H1 (cell line): ENCODE data around the gene GNG7. TPM values are rescaled to one million over a fixed set of nuclear protein-coding genes. Genes with fewer than 3 reads are reported as not detected.

Experiments used
- CTCF ChIA-PET: fragments of 300-600 bp; sonication (Branson Sonifier 250); formaldehyde crosslinking; loops from one replicate; lab custom pipeline; 2021; ENCODE audit not compliant: partially characterized antibody; lab: Charles Lee
- POLR2A ChIA-PET: fragments of 300-600 bp; sonication (Branson Sonifier 250); formaldehyde crosslinking; loops from one replicate; lab custom pipeline; 2021; ENCODE audit warnings: inconsistent platforms; ENCODE audit not compliant: partially characterized antibody; lab: Charles Lee
- DNase-seq, 2 experiments: peaks; one replicate each; pipeline versions ENCODE4 v3.0.0 to v3.0.0-alpha.2; 2010 to 2022; ENCODE audit warnings: low spot score in 2 of 2, low read depth in 1 of 2, mixed read lengths in 1 of 2
- FAIRE-seq: peaks from 2 replicates; lab custom pipeline; 2011; peaks lifted over from hg19 to GRCh38; lab: Jason Lieb, UNC
- H2AFZ ChIP-seq: 2 replicates; pipeline ENCODE4 v1.8.1; 2012; ENCODE audit warnings: low read length, inconsistent platforms
- H2AK5ac ChIP-seq: 2 replicates; pipeline ENCODE4 v1.6.1; 2013; ENCODE audit warnings: low read depth, low read length
- H2BK120ac ChIP-seq: replicated peaks from 2 replicates; pipeline ENCODE3; 2013; ENCODE audit warnings: low read depth, low read length, inconsistent platforms
- H2BK12ac ChIP-seq: 2 replicates; pipeline ENCODE4 v1.6.1; 2013; ENCODE audit warnings: low read depth, low read length
- H2BK15ac ChIP-seq: 2 replicates; pipeline ENCODE4 v1.6.1; 2013; ENCODE audit warnings: low read length
- H2BK20ac ChIP-seq: 2 replicates; pipeline ENCODE4 v1.6.1; 2013; ENCODE audit warnings: low read length
- H2BK5ac ChIP-seq: 2 replicates; pipeline ENCODE4 v1.6.1; 2013; ENCODE audit warnings: low read depth, low read length
- H3K14ac ChIP-seq: 2 replicates; pipeline ENCODE4 v1.6.1; 2013; ENCODE audit warnings: inconsistent platforms; ENCODE audit not compliant: insufficient read length
- H3K18ac ChIP-seq: 2 replicates; pipeline ENCODE4 v1.6.1; 2013; ENCODE audit warnings: low read length; ENCODE audit errors: extremely low read depth
- H3K23ac ChIP-seq: 2 replicates; pipeline ENCODE4 v1.6.1; 2013; ENCODE audit warnings: inconsistent platforms; ENCODE audit not compliant: insufficient read length
- H3K23me2 ChIP-seq: 2 replicates; pipeline ENCODE4 v1.6.1; 2013; ENCODE audit warnings: low read depth, low read length
- H3K27ac ChIP-seq: 2 replicates; pipeline ENCODE4 v1.6.1; 2011; ENCODE audit warnings: low read depth, low read length, inconsistent platforms
- H3K27me3 ChIP-seq, 4 experiments: replicated peaks in 1 of 4; 1 replicate in 1 of 4; 2 replicates in 3 of 4; pipeline versions ENCODE4 v1.6.1 to v1.8.1; 2011 to 2013; ENCODE audit warnings: low read length in 3 of 4, mild to moderate bottlenecking in 3 of 4, inconsistent platforms in 2 of 4, mixed read lengths in 2 of 4, moderate library complexity in 1 of 4; ENCODE audit not compliant: control insufficient read depth in 3 of 4, insufficient read depth in 3 of 4; ENCODE audit errors: extremely low read depth in 1 of 4
- H3K36me3 ChIP-seq, 4 experiments: 2 replicates each; pipeline versions ENCODE4 v1.6.1 to v1.8.1; 2011 to 2013; ENCODE audit warnings: mild to moderate bottlenecking in 4 of 4, low read length in 3 of 4, moderate library complexity in 2 of 4, control low read depth in 1 of 4, inconsistent platforms in 1 of 4; ENCODE audit not compliant: insufficient read depth in 4 of 4, control insufficient read depth in 2 of 4
- H3K4ac ChIP-seq: replicated peaks from 2 replicates; pipeline ENCODE3; 2013; ENCODE audit warnings: low read length, low read depth, mixed read lengths, inconsistent platforms; ENCODE audit not compliant: insufficient read length
- H3K4me1 ChIP-seq, 4 experiments: replicated peaks in 1 of 4; 1 replicate in 1 of 4; 2 replicates in 3 of 4; pipeline versions ENCODE4 v1.6.1 to v1.8.1; 2011 to 2013; ENCODE audit warnings: low read length in 3 of 4, inconsistent platforms in 2 of 4, mixed read lengths in 1 of 4; ENCODE audit not compliant: insufficient read depth in 4 of 4, control insufficient read depth in 3 of 4
- H3K4me2 ChIP-seq, 2 experiments: 2 replicates each; pipeline versions ENCODE4 v1.6.1 to v1.8.1; 2011 to 2013; ENCODE audit warnings: low read depth in 2 of 2, low read length in 2 of 2, control low read depth in 1 of 2, inconsistent platforms in 1 of 2, mild to moderate bottlenecking in 1 of 2; ENCODE audit not compliant: insufficient read depth in 1 of 2
- H3K4me3 ChIP-seq, 4 experiments: fragments of 200-600, 300-600 bp in 1 of 4; sonication (generic), shearing (Covaris generic), sonication (Bioruptor Twin) in 1 of 4; 2 replicates each; pipeline versions ENCODE4 v1.5.1 to v1.8.1; 2011 to 2016; ENCODE audit warnings: low read length in 4 of 4, low read depth in 3 of 4, control low read depth in 2 of 4, inconsistent platforms in 2 of 4, mild to moderate bottlenecking in 2 of 4, mixed read lengths in 1 of 4, moderate library complexity in 1 of 4; ENCODE audit not compliant: insufficient read depth in 2 of 4; ENCODE audit errors: extremely low read depth in 1 of 4
- H3K56ac ChIP-seq: replicated peaks from 2 replicates; pipeline ENCODE3; 2013; ENCODE audit warnings: low read depth, mild to moderate bottlenecking, mixed read lengths, low read length, inconsistent platforms; ENCODE audit not compliant: insufficient read length
- H3K79me1 ChIP-seq: 2 replicates; pipeline ENCODE4 v1.6.1; 2013; ENCODE audit warnings: low read depth, low read length, control low read depth
- H3K79me2 ChIP-seq, 2 experiments: 2 replicates each; pipeline versions ENCODE4 v1.6.1 to v1.8.1; 2012 to 2013; ENCODE audit warnings: low read length in 2 of 2, mild to moderate bottlenecking in 2 of 2, inconsistent platforms in 1 of 2; ENCODE audit not compliant: insufficient read depth in 2 of 2, control insufficient read depth in 1 of 2
- H3K9ac ChIP-seq, 4 experiments: replicated peaks in 1 of 4; 1 replicate in 1 of 4; 2 replicates in 3 of 4; pipeline versions ENCODE4 v1.6.1 to v1.8.1; 2011 to 2013; ENCODE audit warnings: low read depth in 3 of 4, low read length in 3 of 4, control low read depth in 2 of 4, mild to moderate bottlenecking in 2 of 4, moderate library complexity in 2 of 4, inconsistent platforms in 1 of 4; ENCODE audit errors: extremely low read depth in 1 of 4
- H3K9me3 ChIP-seq, 2 experiments: 2 replicates each; pipeline versions ENCODE4 v1.6.1 to v1.8.1; 2012 to 2013; ENCODE audit warnings: mild to moderate bottlenecking in 2 of 2, moderate library complexity in 2 of 2, control low read depth in 1 of 2, inconsistent platforms in 1 of 2, low read depth in 1 of 2, low read length in 1 of 2, mixed read lengths in 1 of 2; ENCODE audit not compliant: insufficient read depth in 2 of 2
- H4K20me1 ChIP-seq, 2 experiments: replicated peaks in 1 of 2; 2 replicates each; pipeline versions ENCODE3 to v1.8.1; 2011 to 2013; ENCODE audit warnings: inconsistent platforms in 2 of 2, low read length in 2 of 2, mild to moderate bottlenecking in 1 of 2; ENCODE audit not compliant: insufficient read depth in 2 of 2, control insufficient read depth in 1 of 2
- H4K5ac ChIP-seq: 2 replicates; pipeline ENCODE4 v1.6.1; 2013; ENCODE audit warnings: low read length, low read depth, mixed read lengths, inconsistent platforms; ENCODE audit not compliant: insufficient read length
- H4K8ac ChIP-seq: 2 replicates; pipeline ENCODE4 v1.8.0; 2013; ENCODE audit warnings: mild to moderate bottlenecking, moderate library complexity, low read length, inconsistent platforms; ENCODE audit not compliant: insufficient read depth; ENCODE audit errors: extremely low read depth
- H4K91ac ChIP-seq: replicated peaks from 2 replicates; pipeline ENCODE3; 2013; ENCODE audit warnings: low read length, mixed read lengths, inconsistent platforms; ENCODE audit not compliant: insufficient read length
- POU5F1 ChIP-seq: IDR thresholded peaks from 2 replicates; pipeline ENCODE4 v1.6.1; 2011; ENCODE audit warnings: low read depth, mild to moderate bottlenecking, low read length, moderate library complexity
- RFX5 ChIP-seq: IDR thresholded peaks from 2 replicates; pipeline ENCODE4 v1.6.1; 2011; ENCODE audit warnings: low read depth, low read length, improper control_type of control experiment, borderline replicate concordance
- SAP30 ChIP-seq: fragments of 300-600 bp; sonication (generic); IDR thresholded peaks from 2 replicates; pipeline ENCODE4 v1.7.1; 2012; ENCODE audit warnings: low read length, moderate library complexity, mild to moderate bottlenecking, inconsistent platforms; ENCODE audit not compliant: insufficient read depth, insufficient replicate concordance
- SP4 ChIP-seq: IDR thresholded peaks from 2 replicates; pipeline ENCODE4 v1.6.1; 2012; ENCODE audit warnings: low read length, inconsistent platforms
- SUZ12 ChIP-seq: fragments of 200-600 bp; sonication (generic); IDR thresholded peaks from 2 replicates; pipeline ENCODE4 v1.6.1; 2012; ENCODE audit warnings: mild to moderate bottlenecking, inconsistent platforms, low read length, moderate library complexity, mixed read lengths
- WGBS, 2 experiments: shearing (Covaris generic) in 1 of 2; methylation state at CpG; one replicate each; pipeline versions ENCODE4 v1.1.6 to v1.1.7; 2013 to 2015; ENCODE audit warnings: low lambda C conversion rate in 2 of 2, mixed read lengths in 2 of 2, inconsistent platforms in 1 of 2, low coverage in 1 of 2, missing lambda C conversion rate in 1 of 2; ENCODE audit not compliant: insufficient replicate concordance in 2 of 2, insufficient coverage in 1 of 2, insufficient read length in 1 of 2; ENCODE audit errors: extremely low coverage in 1 of 2, missing lambda C conversion rate in 1 of 2; 5-methylcytosine and 5-hydroxymethylcytosine counted together
- polyA plus RNA-seq, 7 experiments: library from polyadenylated mRNA; depleted of rRNA in 3 of 7; stranded (reverse) in 5 of 7; unstranded in 2 of 7; fragments of >200 nt in 5 of 7; fragments of 200-250 nt in 2 of 7; gene quantifications; 1 replicate in 5 of 7; 2 replicates in 1 of 7; 4 replicates in 1 of 7; pipeline versions ENCODE4 v1.2.1 to v1.2.3, GENCODE V29; 2011 to 2013; ENCODE audit warnings: missing spikeins in 2 of 7, mixed read lengths in 2 of 7
- total RNA-seq: library from RNA; stranded (reverse); fragmentation: NEBNext Ultra II Directional; extraction: Animal tissue kit (Norgen Biotek cat#: 25700); gene quantifications from 2 replicates; pipeline ENCODE4 v1.2.1, GENCODE V29; 2021

Gene GNG7
- total and polyA plus RNA-seq, 2 of the 8 experiments (the other 6 are each of a cell fraction or from before 2014, with no cell fraction given) = 2.8 to 7.8 TPM

- H3K4me2 ChIP-seq = no peak overlapping the region
- no peak overlapping the region for H3K27ac ChIP-seq
- no peak overlapping the region for H2BK5ac ChIP-seq
- CTCF ChIA-PET = interaction anchor here (0.7 to 1.2 kb wide), 4 partner anchors 14 to 100 kb away, joined by 3 to 7 read pairs (median 3); partner anchors contain the start of gene THOP1
- no peaks in the 10 kb centered on the region for H3K23me2 ChIP-seq
- H3K4me3 ChIP-seq = no peak overlapping the region
- H2BK12ac ChIP-seq = no peak overlapping the region
- H3K27me3 ChIP-seq = no peaks in the 10 kb centered on the region
- no peak overlapping the region for H3K18ac ChIP-seq
- no peaks in the 10 kb centered on the region for H4K20me1 ChIP-seq
- no peak overlapping the region for H3K4ac ChIP-seq
- no peak overlapping the region for H4K91ac ChIP-seq
- no peak overlapping the region for H3K23ac ChIP-seq
- no peak overlapping the region for H2BK15ac ChIP-seq
- no peaks in the 10 kb centered on the region; a peak in 1 of 8 replicates for H3K36me3 ChIP-seq
- H3K9ac ChIP-seq = no peak overlapping the region
- H3K14ac ChIP-seq = no peak overlapping the region
- no peak for FAIRE-seq
- no peaks in the 10 kb centered on the region for H3K9me3 ChIP-seq
- no peak overlapping the region for H2BK20ac ChIP-seq
- TF ChIP-seq SP4 = no peak
- TF ChIP-seq RFX5 = no peak
- TF ChIP-seq POU5F1 = no peak
- TF ChIP-seq SAP30 = no peak
- TF ChIP-seq SUZ12 = no peak
- TF ChIP-seq, all 59 proteins: peak for 0
- POLR2A ChIA-PET = no interaction called here
- H3K4me1 ChIP-seq = no peaks in the 10 kb centered on the region; a peak in 1 of 7 replicates
- H3K79me2 ChIP-seq = no peaks in the 10 kb centered on the region
- no peak overlapping the region for H2AFZ ChIP-seq
- H3K79me1 ChIP-seq = no peaks in the 10 kb centered on the region
- H2AK5ac ChIP-seq = no peak overlapping the region
- no peak overlapping the region for H4K8ac ChIP-seq
- no peak for DNase-seq
- H2BK120ac ChIP-seq = no peak overlapping the region
- 94% methylated on average over 6 of the region's 6 CpGs; no CpG with 5 or more reads in 1 of the 2 experiments for WGBS, 2 experiments
- H4K5ac ChIP-seq = no peak overlapping the region
- no peak overlapping the region for H3K56ac ChIP-seq
Measured at GRCh38 chr19:2685204-2685704, 17.2 kb downstream of the GNG7 start.
